ENCODE measurements around the gene KCNK1. TPM values are rescaled to one million over a fixed set of nuclear protein-coding genes. Genes with fewer than 3 reads are reported as not detected.

The KCNK1 gene
- total and polyA plus RNA-seq, 2 of the 13 experiments (the other 11 are each of a cell fraction or from before 2014, with no cell fraction given), result not detected

GRCh38 chr1:233614743-233615521 is 1.0 kb downstream of the KCNK1 start (continued):
- TF ChIP-seq, protein P1, sequence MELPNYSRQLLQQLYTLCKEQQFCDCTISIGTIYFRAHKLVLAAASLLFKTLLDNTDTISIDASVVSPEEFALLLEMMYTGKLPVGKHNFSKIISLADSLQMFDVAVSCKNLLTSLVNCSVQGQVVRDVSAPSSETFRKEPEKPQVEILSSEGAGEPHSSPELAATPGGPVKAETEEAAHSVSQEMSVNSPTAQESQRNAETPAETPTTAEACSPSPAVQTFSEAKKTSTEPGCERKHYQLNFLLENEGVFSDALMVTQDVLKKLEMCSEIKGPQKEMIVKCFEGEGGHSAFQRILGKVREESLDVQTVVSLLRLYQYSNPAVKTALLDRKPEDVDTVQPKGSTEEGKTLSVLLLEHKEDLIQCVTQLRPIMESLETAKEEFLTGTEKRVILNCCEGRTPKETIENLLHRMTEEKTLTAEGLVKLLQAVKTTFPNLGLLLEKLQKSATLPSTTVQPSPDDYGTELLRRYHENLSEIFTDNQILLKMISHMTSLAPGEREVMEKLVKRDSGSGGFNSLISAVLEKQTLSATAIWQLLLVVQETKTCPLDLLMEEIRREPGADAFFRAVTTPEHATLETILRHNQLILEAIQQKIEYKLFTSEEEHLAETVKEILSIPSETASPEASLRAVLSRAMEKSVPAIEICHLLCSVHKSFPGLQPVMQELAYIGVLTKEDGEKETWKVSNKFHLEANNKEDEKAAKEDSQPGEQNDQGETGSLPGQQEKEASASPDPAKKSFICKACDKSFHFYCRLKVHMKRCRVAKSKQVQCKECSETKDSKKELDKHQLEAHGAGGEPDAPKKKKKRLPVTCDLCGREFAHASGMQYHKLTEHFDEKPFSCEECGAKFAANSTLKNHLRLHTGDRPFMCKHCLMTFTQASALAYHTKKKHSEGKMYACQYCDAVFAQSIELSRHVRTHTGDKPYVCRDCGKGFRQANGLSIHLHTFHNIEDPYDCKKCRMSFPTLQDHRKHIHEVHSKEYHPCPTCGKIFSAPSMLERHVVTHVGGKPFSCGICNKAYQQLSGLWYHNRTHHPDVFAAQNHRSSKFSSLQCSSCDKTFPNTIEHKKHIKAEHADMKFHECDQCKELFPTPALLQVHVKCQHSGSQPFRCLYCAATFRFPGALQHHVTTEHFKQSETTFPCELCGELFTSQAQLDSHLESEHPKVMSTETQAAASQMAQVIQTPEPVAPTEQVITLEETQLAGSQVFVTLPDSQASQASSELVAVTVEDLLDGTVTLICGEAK (IDR thresholded peaks at IDR 0.05), result no peak
- TF ChIP-seq, protein P1 (CRISPR knock-in tag; IDR thresholded peaks at IDR 0.05), result no peak
- TF ChIP-seq NFIC (IDR thresholded peaks at IDR 0.05; ENCODE audit: low read length) (no peak), SP2 (CRISPR knock-in tag; IDR thresholded peaks at IDR 0.05) (no peak), ZNF251 (CRISPR knock-in tag; IDR thresholded peaks at IDR 0.05) (no peak), ZBTB1 (CRISPR knock-in tag; IDR thresholded peaks at IDR 0.05; ENCODE audit: borderline replicate concordance) (no peak)
- TF ChIP-seq, protein P2, sequence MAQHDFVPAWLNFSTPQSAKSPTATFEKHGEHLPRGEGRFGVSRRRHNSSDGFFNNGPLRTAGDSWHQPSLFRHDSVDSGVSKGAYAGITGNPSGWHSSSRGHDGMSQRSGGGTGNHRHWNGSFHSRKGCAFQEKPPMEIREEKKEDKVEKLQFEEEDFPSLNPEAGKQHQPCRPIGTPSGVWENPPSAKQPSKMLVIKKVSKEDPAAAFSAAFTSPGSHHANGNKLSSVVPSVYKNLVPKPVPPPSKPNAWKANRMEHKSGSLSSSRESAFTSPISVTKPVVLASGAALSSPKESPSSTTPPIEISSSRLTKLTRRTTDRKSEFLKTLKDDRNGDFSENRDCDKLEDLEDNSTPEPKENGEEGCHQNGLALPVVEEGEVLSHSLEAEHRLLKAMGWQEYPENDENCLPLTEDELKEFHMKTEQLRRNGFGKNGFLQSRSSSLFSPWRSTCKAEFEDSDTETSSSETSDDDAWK (CRISPR knock-in tag; IDR thresholded peaks at IDR 0.05), result no peak
